ENCODE data around the gene CASP3. TPM values are rescaled to one million over a fixed set of nuclear protein-coding genes. Genes with fewer than 3 reads are reported as not detected.

The CASP3 gene
- polyA plus RNA-seq, 1 of the 3 experiments (the other 2 are of a cell fraction): 15.5 TPM

DNA sequence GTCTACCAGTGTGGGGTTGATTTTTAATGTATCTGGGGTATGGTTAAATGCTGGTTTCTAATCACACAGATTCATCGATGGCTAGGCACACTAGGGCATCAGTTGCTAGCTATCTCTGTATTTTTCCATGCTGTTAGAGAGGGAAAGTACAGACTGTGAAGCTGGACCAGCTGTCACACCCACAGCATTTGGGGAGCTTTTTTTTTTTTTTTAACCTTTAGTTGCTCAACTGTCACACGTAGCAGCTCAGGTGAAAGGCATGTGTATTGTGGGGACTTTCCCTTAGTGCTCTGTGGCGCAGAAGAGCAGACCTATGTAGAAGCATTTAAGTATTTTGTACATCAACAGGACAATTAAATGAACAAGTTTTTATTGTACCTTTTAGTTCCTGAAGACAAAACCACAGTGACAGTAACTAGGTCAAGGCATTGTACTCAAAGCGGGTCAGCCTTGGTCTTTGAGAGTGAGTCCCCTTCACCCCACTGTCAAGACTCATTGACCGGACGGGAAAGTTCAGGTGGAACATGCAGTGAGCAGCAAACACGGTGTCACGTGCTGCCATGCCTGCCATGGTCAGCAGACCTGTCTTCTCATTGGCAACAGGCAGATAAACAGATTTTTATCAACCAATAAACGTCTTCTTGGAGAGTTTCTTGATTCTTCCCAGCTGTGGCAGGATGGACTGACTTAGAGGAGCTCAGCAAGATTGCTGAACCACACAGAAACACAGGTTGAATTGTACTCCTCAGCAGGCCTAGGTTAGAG lies 65.3 kb downstream of the CASP3 start:
- H2AFZ ChIP-seq (ENCODE audit: low read depth): no peak overlapping the region
- ChIA-PET POLR2A (no interaction called here), CTCF (no interaction called here)
- H3K4me3 ChIP-seq (ENCODE audit: low read depth in 2 of 2, low read length in 1 of 2): no peak overlapping the region
- no peaks in the 10 kb centered on the region for H3K36me3 ChIP-seq (replicated peaks in 1 of 2; ENCODE audit: control insufficient read depth in 1 of 2, insufficient read depth in 2 of 2, low read length in 1 of 2)
- H3K4me2 ChIP-seq: no peak overlapping the region
- no peaks in the 10 kb centered on the region for H3K27me3 ChIP-seq (ENCODE audit: insufficient read depth)
- 55% methylated on average over 9 of the region's 9 CpGs for WGBS (ENCODE audit: low lambda C conversion rate)
- H3K4me1 ChIP-seq (ENCODE audit: control insufficient read depth in 1 of 2, insufficient read depth in 2 of 2, low read depth in 1 of 2, low read length in 1 of 2): no peaks in the 10 kb centered on the region
- H4K20me1 ChIP-seq (ENCODE audit: insufficient read depth): no peaks in the 10 kb centered on the region
- H3K9ac ChIP-seq: no peak overlapping the region
- no peaks in the 10 kb centered on the region for H3K9me3 ChIP-seq
- H3F3A ChIP-seq (replicated peaks; ENCODE audit: insufficient read depth): no peaks in the 10 kb centered on the region
- DNase-seq: no peak
- no peak for TF ChIP-seq MEF2A (IDR thresholded peaks at IDR 0.05; ENCODE audit: borderline replicate concordance, low read depth)
- TF ChIP-seq EZH2phosphoT487 (IDR thresholded peaks at IDR 0.05; ENCODE audit: borderline replicate concordance, low read depth): no peak
- TF ChIP-seq, protein P1, sequence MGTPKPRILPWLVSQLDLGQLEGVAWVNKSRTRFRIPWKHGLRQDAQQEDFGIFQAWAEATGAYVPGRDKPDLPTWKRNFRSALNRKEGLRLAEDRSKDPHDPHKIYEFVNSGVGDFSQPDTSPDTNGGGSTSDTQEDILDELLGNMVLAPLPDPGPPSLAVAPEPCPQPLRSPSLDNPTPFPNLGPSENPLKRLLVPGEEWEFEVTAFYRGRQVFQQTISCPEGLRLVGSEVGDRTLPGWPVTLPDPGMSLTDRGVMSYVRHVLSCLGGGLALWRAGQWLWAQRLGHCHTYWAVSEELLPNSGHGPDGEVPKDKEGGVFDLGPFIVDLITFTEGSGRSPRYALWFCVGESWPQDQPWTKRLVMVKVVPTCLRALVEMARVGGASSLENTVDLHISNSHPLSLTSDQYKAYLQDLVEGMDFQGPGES (IDR thresholded peaks at IDR 0.05; ENCODE audit: low read depth, low read length): no peak
- no peak for TF ChIP-seq NRF1 (IDR thresholded peaks at IDR 0.05; ENCODE audit: low read depth, low read length)
- no peak for TF ChIP-seq POLR2AphosphoS5 (IDR thresholded peaks at IDR 0.05; ENCODE audit: low read depth, low read length)
- TF ChIP-seq CHD2 (IDR thresholded peaks at IDR 0.05; ENCODE audit: low read length, partially characterized antibody): no peak
- TF ChIP-seq TEAD4 (IDR thresholded peaks at IDR 0.05; ENCODE audit: borderline replicate concordance, insufficient read depth): no peak
- no peaks in the 10 kb centered on the region for H3K9me2 ChIP-seq
- no peak overlapping the region for H3K27ac ChIP-seq (ENCODE audit: low read depth in 2 of 2, low read length in 1 of 2)
- no peaks in the 10 kb centered on the region for H3K79me2 ChIP-seq (ENCODE audit: insufficient read depth)

Other genes with a start within 250 kb of the CASP3 start
- 23.3 and 23.6 TPM in 2 replicates for gene IRF2, start 174.9 kb downstream of the CASP3 start, polyA plus RNA-seq (2012; rRNA removed)
- 8.0 and 11.9 TPM in 2 replicates for gene PRIMPOL, start 291 bp upstream of the CASP3 start, polyA plus RNA-seq (2012; rRNA removed)
- gene CENPU, start 84.6 kb upstream of the CASP3 start, polyA plus RNA-seq (2012; rRNA removed): 8.7 and 9.6 TPM in 2 replicates
- gene ACSL1, start 176.5 kb upstream of the CASP3 start, polyA plus RNA-seq (2012; rRNA removed): 7.9 and 9.0 TPM in 2 replicates